Measurements from ENCODE around the gene PRSS38.
"Not testable (repeated sequence)": the region's sequence is repeated elsewhere in the genome, so short reads cannot be mapped to it uniquely, and the experiment has no call there.

PRSS38 gene

DNA sequence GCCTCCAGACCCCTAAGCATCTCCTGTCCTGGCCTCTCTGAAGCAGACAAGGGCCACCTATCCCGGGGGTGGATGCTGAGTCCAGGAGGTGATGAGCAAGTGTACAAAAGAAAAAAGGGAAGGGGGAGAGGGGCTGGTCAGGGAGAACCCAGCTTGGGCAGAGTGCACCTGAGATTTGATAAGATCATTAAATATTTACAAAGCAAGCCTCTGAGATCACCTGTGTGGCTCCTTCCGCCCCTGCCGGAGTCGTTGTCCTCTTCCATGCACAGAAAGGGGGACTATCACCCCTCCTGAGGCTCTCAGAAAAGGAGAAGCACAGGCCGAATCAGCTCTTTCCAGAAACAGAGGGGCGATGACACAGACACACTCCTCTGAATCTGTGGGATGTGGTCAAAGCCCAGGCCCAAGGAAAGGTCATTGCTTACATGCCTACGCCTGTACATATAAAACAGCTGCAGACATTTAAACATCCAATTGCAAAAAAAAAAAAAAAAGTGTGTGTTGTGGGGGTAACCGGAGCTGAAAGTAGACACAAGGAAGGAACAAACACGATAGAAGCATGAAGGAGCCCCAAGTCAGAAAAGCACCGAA, 30.9 kb downstream of the PRSS38 start:
- DNase-seq = no peak

DNA sequence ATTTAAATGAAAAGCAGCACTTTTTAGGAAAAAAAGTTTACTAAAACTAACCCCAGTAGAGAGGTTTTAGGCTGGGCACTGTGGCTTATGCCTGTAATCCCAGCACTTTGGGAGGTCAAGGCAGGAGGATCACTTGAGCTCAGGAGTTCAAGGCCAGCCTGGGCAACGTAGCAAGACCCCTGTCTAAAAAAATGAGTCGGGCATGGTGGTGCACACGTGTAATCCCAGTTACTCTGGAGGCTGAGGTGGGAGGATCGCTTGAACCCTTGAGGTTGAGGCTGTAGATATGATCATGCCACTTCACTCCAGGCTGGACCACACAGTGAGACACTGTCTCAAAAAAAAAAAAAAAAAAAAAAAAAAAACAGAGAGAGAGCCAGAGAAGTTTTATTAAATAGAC, 31.6 kb downstream of the PRSS38 start:
- not testable (repeated sequence) for DNase-seq

DNA sequence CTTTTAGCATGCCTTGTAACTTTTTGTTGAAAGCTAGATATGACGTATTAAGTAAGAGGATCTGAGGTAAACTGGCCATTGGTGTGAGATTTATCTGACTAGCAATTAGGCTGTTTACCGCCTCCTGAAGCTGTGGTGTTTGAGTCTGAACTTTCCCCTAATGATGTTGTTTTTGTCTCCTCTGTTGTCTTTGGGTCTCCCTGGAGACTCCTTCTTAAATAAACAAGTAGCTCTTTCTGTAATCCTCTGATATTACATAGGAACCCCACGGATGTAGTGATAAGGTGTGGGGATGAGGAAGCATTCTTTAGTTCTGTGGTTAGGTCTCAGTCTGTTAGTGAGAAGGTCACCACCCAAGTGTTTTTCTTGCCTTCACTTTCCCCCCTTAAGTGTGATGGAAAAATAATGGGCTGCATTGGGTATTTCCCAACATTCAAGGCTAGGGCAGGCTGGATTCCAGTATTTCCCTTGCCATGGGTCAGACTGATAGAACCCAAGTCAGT, 33.0 kb downstream of the PRSS38 start:
- DNase-seq = no peak

- no peak for DNase-seq
These were observed 33.8 kb downstream of the PRSS38 start for GRCh38 chr1:227849251-227849650.

DNA sequence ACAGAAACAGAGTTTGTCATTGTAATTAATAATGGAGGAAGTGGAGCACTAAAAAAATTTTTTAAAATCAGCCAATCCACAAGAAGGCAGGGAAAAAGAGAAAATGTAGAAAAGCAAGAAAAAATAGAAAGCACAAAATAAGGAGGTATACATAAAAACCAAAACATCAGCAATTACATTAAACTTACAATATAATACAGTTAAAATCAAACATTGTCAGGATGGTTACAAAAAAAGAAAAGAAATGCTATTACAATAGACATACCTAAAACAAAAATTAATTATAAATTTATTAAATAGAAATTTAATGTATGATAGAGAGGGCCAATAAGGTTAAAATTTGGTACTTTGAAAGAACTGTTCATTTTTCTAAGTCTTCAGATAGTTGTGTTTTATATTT, 38.7 kb downstream of the PRSS38 start:
- no peak for DNase-seq

DNA sequence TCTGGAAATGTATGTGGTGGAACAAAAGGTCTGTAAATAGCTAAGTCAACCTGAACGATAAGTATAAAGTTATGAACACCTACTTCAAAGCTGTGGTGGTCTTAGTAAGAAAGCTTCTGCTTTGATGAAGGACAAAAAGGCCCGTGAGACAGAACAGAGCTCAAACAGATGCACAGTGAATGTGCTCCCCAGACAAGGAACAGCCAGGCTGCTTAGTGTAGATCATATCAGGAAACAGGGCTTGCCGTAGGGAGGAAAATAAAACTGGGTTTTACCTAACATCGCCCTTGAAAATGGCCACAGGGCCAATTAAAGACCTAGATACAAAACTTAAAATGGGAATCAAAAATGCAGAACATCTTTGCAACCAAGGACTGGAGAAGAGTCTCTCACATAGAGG, 40.2 kb downstream of the PRSS38 start:
- DNase-seq = no peak

DNA sequence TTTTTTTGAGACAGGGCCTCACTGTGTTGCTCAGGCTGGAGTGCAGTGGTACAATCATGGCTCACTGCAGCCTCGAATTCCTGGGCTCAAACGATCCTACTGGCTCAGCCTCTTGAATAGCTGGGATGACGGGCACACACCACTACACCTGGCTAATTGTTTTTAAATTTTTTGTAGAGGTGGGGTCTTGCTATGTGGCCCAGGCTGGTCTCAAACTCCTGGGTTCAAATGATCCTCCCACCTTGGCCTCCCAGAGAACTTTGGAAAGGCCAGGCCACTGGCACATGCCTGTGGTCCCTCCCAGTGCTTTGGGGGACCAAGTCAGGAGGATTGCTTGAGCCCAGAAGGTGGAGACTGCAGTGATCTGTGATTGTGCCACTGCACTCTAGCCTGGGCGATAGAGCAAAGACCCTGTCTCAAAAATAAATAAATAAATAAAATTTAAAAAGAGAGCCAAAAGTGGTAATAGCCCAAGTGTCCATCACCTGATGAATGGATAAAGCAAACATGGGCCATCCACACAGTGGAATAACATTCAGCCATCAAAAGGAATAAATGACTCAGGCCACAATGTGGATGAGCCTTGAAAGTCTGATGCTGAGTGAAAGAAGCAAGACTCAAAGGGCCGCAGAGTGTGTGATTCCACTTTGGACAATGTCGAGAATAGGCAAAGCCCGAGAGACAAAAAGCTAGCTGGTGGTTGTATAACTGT, 40.8 kb downstream of the PRSS38 start:
- no peak for DNase-seq

- DNase-seq = no peak
These were observed 49.4 kb downstream of the PRSS38 start for GRCh38 chr1:227864882-227865281.

DNA sequence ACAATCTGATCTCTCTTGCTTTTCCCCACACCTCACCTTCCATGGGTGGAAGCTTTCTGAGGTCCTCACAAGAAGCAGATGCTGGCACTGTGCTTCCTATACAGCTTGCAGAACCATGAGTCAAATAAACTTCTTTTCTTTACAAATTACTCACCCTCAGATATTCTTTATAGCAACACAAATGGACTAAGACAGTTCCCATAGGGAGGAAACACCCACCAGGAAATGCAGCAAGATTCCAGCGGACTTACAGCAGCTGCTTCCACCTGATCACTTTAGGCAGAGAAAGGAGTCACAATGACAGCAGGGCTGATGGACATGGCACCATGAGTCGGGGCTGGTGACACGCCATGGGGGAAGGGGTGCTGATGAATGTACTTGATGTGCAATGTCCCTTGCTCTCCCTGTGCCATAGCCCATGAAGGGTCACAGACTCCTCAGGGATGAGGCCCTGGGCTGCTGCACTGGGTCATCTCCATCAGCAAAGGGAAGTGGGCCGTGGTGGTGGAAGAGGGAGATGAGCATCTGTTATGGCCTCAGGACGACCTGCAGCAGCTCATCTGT, 53.9 kb downstream of the PRSS38 start:
- DNase-seq = no peak

DNA sequence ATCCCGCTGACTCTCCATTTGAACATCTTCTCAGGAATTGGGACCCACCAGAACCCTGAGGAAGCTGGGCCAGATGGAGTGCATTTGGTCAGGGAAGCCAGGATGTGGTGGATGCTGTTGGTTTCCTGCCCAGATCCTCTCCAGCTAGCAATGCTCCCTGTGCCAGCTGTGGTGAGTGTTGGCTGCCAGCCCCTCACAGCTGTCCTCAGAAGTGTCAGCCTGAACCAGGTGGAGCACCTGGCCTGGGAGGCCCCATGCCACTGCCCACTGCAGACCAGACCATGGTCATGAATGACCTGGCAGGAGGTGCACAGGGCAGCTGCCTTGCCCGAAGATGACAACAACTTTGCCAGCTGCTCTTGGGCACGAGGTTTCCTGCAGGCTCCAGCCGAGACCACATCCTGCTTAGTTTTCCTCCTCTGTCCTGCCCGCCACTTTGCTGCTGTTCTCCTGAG, 54.4 kb downstream of the PRSS38 start:
- DNase-seq = no peak

DNA sequence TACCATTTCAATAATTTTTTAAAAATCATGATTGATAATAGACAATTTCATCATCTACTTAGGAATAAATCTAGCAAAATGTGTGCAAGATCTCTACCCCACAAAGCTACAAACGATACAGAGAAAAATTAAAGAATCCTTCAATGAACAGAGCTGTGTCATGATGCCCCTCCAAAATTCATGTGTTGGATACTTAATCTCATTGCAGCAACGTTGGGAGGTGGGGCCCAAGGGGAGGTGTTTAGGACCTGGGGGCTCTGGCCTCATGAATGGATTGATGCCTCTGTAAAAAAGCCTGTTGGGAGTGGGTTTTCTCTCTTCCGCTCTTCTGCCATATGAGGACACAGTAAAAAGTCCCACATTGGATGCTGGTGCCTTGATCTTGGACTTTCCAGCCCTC, 54.9 kb downstream of the PRSS38 start:
- DNase-seq = no peak

GRCh38 chr1:227871892-227872291, 56.4 kb downstream of the PRSS38 start:
- not testable (repeated sequence) for DNase-seq

- not testable (repeated sequence) for DNase-seq
These were observed 62.3 kb downstream of the PRSS38 start for GRCh38 chr1:227877810-227878209.

DNA sequence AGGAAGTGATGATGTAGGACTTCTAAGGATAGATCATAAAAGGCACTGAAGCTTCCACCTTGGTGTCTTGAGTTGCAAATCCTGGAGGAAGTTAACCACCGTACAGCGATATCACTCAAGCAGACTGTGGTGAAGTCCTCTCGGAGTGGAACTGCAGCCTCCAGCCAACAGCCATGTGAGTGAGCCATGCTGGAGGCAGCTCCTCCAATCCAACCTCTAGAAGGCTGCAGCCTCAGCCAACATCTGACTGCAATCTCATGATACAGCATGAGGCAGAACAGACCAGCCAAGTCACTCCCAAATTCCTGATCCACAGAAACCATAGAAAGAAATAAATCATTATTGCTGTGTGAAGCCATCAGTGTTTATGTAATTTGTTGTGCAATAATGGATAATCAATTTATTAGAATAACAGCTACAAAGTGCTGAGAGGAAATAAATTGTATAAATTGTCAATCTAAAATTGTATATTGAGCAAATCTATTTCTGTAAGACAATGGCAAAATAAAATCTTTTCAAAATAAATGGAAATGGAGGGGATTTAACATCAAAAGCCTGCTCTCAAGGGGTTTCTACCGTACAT, 65.0 kb downstream of the PRSS38 start:
- no peak for DNase-seq

- peak in 1 of 2 experiments; percentile 15 for DNase-seq
These were observed 67.6 kb downstream of the PRSS38 start for GRCh38 chr1:227883073-227883520.

DNA sequence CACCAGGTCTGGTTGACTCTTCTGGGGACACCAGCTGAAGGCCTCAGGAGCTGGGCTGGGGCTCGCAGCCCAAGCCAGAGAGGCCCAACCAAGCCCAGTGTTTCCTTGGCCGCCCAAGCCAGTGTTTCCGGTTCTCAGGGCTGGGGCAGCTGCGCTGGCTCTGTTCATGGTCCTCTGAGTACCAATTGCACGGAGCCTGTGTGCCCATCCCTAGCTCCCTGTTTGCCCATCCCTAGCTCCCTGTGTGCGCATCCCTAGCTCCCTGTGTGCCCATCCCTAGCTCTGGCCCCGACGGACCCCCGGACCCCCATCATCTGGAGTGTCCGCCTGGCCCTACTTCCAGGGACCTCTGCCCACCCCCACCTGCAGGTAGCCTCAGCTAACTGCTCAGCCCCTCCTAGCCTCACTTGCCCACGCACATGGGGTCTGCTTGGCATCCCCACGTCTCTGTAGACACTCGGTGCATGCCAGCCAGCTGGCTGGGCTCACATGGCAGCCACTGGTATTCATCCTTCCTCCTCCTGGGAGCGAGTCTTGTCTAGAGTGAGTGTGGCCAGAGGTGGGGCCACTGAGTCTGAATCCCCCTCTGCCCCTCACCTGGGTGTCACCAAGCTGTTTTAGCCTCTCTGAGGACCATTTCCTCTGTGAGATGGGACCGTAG, 68.3 kb downstream of the PRSS38 start:
- DNase-seq = peak; percentile 8 to 11

GRCh38 chr1:227884370-227885134, 69.1 kb downstream of the PRSS38 start:
- peak; percentile 15 to 17 for DNase-seq

- peak; percentile 41 for DNase-seq
These were observed 69.7 kb downstream of the PRSS38 start for GRCh38 chr1:227885135-227885647.

DNA sequence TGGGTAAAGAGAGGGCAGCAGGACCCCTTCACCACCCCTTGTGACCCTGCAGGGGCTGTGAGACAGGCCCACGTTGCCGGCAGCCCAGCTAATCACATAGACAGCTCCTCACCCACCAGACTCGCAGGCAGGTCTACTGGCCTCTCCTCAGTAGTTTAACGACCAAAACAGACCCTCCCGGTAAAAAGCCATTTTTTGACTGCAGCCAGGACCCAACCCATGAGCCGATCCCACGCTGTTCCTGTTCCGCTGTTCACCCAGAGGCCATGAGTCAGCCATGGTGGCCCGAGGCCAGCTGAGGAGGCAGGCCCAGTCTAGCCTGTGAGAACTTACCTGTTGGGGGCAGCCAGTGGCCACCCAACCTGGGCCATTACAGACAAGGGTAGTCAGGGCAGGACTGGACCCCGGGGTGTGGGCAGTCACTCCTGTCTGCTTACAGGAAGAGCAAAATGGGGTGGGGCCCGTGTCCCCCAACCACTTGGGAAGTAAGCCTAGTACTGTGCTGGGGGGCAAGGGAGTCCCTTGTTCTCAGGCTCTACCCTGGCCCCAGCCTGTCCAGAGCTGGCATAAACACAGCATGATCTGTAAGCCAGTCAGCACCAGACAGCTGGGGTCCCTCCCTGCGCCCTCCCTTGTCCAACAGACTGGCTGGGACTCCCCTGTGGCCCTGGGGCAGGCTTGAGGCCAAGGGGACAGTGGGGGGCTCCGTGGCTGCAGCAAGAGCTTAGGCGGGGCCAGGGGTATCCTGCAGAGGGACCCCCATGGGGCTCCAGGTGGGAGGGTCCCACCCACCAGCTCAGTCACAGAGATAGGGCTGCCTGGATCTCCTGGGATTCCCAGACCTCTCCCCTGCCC, 70.4 kb downstream of the PRSS38 start:
- peak; percentile 31 for DNase-seq

DNA sequence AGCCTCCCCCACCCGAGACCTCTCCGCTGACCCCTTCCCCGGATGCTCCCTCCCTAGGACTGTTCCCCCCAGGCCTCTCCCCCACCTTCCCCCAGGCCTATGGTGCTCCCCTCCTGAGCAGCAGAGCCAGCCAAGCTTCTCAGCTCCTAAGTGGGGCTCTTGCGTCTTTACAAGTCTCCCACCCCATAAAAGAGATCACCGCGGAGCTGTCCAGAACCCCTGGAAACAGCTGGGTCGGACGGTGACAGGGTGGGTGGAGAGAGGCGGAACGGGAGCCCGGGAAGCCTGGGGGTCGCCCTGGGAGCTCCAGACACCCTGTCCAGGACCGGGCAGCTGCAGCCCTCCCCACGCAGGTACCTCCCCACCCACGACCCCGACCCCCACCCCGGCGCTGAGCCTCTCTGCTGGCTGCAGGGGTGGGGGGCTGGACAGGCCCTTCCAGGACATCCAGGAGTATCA, 71.1 kb downstream of the PRSS38 start:
- peak; percentile 15 to 19 for DNase-seq
